ENCODE results near the gene EPS8.

EPS8 gene

DNA sequence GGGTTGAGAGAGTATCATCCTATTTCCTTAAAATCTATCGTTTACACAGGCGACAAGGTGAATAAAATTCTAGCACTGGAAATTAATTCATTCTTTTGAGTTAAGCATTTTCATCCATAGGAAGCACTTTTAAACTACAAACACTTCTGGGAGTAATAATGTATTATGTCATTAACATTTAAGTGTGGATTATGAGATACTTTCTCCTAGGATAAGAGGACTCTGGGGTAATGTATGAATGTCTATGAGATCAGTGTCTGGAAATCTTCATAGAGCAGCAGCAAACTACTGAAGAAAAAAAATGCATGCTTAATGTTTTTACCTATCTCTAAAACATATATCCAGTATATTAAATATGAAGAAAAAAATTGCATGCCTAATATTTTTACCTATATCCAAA lies 86.9 kb downstream of the EPS8 start:
- no peaks in the 10 kb centered on the region for H3F3A ChIP-seq (ENCODE audit: insufficient read depth, low read length)
- no peak overlapping the region for H3K9ac ChIP-seq (ENCODE audit: low read length)
- H3K4me2 ChIP-seq (ENCODE audit: low read depth, low read length), result no peak overlapping the region
- TF ChIP-seq EZH2 (optimal IDR thresholded peaks at IDR 0.05; ENCODE audit: low read depth, low read length) (no peak), EZH2phosphoT487 (IDR thresholded peaks at IDR 0.05; ENCODE audit: low read length) (no peak)
- TF ChIP-seq, protein P1, sequence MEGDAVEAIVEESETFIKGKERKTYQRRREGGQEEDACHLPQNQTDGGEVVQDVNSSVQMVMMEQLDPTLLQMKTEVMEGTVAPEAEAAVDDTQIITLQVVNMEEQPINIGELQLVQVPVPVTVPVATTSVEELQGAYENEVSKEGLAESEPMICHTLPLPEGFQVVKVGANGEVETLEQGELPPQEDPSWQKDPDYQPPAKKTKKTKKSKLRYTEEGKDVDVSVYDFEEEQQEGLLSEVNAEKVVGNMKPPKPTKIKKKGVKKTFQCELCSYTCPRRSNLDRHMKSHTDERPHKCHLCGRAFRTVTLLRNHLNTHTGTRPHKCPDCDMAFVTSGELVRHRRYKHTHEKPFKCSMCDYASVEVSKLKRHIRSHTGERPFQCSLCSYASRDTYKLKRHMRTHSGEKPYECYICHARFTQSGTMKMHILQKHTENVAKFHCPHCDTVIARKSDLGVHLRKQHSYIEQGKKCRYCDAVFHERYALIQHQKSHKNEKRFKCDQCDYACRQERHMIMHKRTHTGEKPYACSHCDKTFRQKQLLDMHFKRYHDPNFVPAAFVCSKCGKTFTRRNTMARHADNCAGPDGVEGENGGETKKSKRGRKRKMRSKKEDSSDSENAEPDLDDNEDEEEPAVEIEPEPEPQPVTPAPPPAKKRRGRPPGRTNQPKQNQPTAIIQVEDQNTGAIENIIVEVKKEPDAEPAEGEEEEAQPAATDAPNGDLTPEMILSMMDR (IDR thresholded peaks at IDR 0.05; ENCODE audit: low read length), result no peak
- peaks cover 5% of the 10 kb centered on the region for H3K4me1 ChIP-seq (ENCODE audit: low read length)
- DNase-seq, result no peak
- no peak overlapping the region for H3K4me3 ChIP-seq (ENCODE audit: low read length)
- H3K36me3 ChIP-seq (replicated peaks; ENCODE audit: insufficient read depth, low read length), result no peaks in the 10 kb centered on the region
- no peaks in the 10 kb centered on the region for H3K9me3 ChIP-seq (replicated peaks; ENCODE audit: insufficient read depth, low read length)
- no peaks in the 10 kb centered on the region for H3K9me2 ChIP-seq (replicated peaks; ENCODE audit: insufficient read depth, low read length)
- no peaks in the 10 kb centered on the region for H3K27me3 ChIP-seq (replicated peaks; ENCODE audit: insufficient read depth, low read length)
- H4K20me1 ChIP-seq (ENCODE audit: insufficient read depth, low read length), result no peaks in the 10 kb centered on the region
- no peak overlapping the region for H2AFZ ChIP-seq (ENCODE audit: low read length)
- H3K79me2 ChIP-seq (ENCODE audit: low read length), result no peaks in the 10 kb centered on the region
- H3K27ac ChIP-seq (ENCODE audit: low read length), result no peak overlapping the region

DNA sequence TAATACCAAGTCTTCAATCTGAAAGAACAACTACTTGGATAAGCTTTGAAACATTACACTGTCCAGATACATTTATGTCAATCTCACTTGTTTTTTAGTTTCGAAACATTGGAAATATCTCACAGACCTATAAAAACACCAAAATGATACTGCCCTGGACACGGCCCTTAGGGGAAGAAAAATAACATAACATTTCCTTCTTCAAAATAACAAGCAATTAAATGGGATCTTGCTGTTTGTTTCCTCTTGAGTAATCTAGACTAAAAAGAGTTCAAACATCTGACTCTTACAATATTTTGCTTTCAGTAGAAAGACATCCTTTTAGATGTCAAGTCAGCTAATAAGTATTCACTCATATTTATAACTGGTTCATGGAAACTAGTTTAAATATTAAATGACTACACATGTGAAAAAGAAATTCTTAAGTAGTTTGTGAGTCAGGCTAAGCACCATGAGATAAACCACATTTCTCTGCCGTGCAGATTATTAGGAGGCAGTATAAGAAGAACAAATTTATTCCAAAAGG lies 87.5 kb downstream of the EPS8 start:
- H2AFZ ChIP-seq (ENCODE audit: low read length), result no peak overlapping the region
- H3F3A ChIP-seq (ENCODE audit: insufficient read depth, low read length), result no peaks in the 10 kb centered on the region
- H3K27me3 ChIP-seq (replicated peaks; ENCODE audit: insufficient read depth, low read length), result no peaks in the 10 kb centered on the region
- no peak overlapping the region for H3K9ac ChIP-seq (ENCODE audit: low read length)
- DNase-seq, result no peak
- H3K9me2 ChIP-seq (replicated peaks; ENCODE audit: insufficient read depth, low read length), result no peaks in the 10 kb centered on the region
- H3K4me1 ChIP-seq (ENCODE audit: low read length), result peaks cover 5% of the 10 kb centered on the region
- TF ChIP-seq, protein P1 (IDR thresholded peaks at IDR 0.05; ENCODE audit: low read length), result no peak
- TF ChIP-seq EZH2phosphoT487 (IDR thresholded peaks at IDR 0.05; ENCODE audit: low read length), result no peak
- no peak for TF ChIP-seq EZH2 (optimal IDR thresholded peaks at IDR 0.05; ENCODE audit: low read depth, low read length)
- no peaks in the 10 kb centered on the region for H3K79me2 ChIP-seq (ENCODE audit: low read length)
- H3K4me2 ChIP-seq (ENCODE audit: low read depth, low read length), result no peak overlapping the region
- no peaks in the 10 kb centered on the region for H3K36me3 ChIP-seq (replicated peaks; ENCODE audit: insufficient read depth, low read length)
- H4K20me1 ChIP-seq (ENCODE audit: insufficient read depth, low read length), result no peaks in the 10 kb centered on the region
- no peak overlapping the region for H3K27ac ChIP-seq (ENCODE audit: low read length)
- no peak overlapping the region for H3K4me3 ChIP-seq (ENCODE audit: low read length)
- H3K9me3 ChIP-seq (replicated peaks; ENCODE audit: insufficient read depth, low read length), result no peaks in the 10 kb centered on the region

DNA sequence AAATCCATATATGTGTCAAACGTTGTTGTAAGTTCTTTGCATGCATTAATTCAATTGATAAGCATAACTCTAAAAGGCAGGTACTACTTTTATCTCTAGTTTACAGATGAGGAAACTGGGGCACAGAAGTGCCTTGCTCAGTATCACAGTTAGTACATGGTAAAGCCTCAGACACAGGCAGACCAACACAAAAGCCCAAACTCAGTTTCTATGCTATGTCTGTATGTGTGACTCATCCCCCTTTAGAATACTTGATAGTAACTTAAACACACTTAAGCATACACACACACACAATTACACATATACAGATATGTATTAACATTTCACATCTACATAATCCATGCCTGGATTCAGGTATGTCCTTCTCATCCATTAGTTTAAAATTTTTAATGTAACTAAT lies 88.0 kb downstream of the EPS8 start:
- Histone ChIP-seq H3K27me3 (replicated peaks; ENCODE audit: insufficient read depth, low read length) (no peaks in the 10 kb centered on the region), H3K27ac (ENCODE audit: low read length) (no peak overlapping the region), H3K4me1 (ENCODE audit: low read length) (peaks cover 5% of the 10 kb centered on the region), H3K79me2 (ENCODE audit: low read length) (no peaks in the 10 kb centered on the region), H4K20me1 (ENCODE audit: insufficient read depth, low read length) (no peaks in the 10 kb centered on the region), H3F3A (ENCODE audit: insufficient read depth, low read length) (no peaks in the 10 kb centered on the region), H3K9me2 (replicated peaks; ENCODE audit: insufficient read depth, low read length) (no peaks in the 10 kb centered on the region), H3K9ac (ENCODE audit: low read length) (no peak overlapping the region), H3K36me3 (replicated peaks; ENCODE audit: insufficient read depth, low read length) (no peaks in the 10 kb centered on the region), H3K4me3 (ENCODE audit: low read length) (no peak overlapping the region), H3K4me2 (ENCODE audit: low read depth, low read length) (no peak overlapping the region), H2AFZ (ENCODE audit: low read length) (no peak overlapping the region), H3K9me3 (replicated peaks; ENCODE audit: insufficient read depth, low read length) (no peaks in the 10 kb centered on the region)
- TF ChIP-seq EZH2phosphoT487 (IDR thresholded peaks at IDR 0.05; ENCODE audit: low read length) (no peak), EZH2 (optimal IDR thresholded peaks at IDR 0.05; ENCODE audit: low read depth, low read length) (no peak)
- TF ChIP-seq, protein P1 (IDR thresholded peaks at IDR 0.05; ENCODE audit: low read length), result no peak
- no peak for DNase-seq

Measured in MM.1S (cell line).